BLaER1 (cell line): ENCODE data around the gene FUCA1.
"Not testable (repeated sequence)": the region's sequence is repeated elsewhere in the genome, so short reads cannot be mapped to it uniquely, and the experiment has no call there.

Source experiments
- H3K27ac ChIP-seq: shearing (Covaris generic); formaldehyde crosslinking; 2 replicates; pipeline ENCODE4 v1.8.1; 2022
- H3K27me3 ChIP-seq: shearing (Covaris generic); formaldehyde crosslinking; 2 replicates; pipeline ENCODE4 v1.8.1; 2022
- H3K36me3 ChIP-seq: shearing (Covaris generic); formaldehyde crosslinking; 2 replicates; pipeline ENCODE4 v1.8.1; 2022
- H3K4me1 ChIP-seq: shearing (Covaris generic); formaldehyde crosslinking; 2 replicates; pipeline ENCODE4 v1.8.1; 2022
- H3K4me2 ChIP-seq: shearing (Covaris generic); formaldehyde crosslinking; 2 replicates; pipeline ENCODE4 v1.8.1; 2022
- H3K4me3 ChIP-seq: shearing (Covaris generic); formaldehyde crosslinking; 2 replicates; pipeline ENCODE4 v1.8.1; 2022
- H3K9ac ChIP-seq: shearing (Covaris generic); formaldehyde crosslinking; 2 replicates; pipeline ENCODE4 v1.8.1; 2022
- H3K9me3 ChIP-seq: shearing (Covaris generic); formaldehyde crosslinking; 2 replicates; pipeline ENCODE4 v1.8.1; 2022
- H4K20me1 ChIP-seq: shearing (Covaris generic); formaldehyde crosslinking; 2 replicates; pipeline ENCODE4 v1.8.1; 2022
- Cebpa-rat ChIP-seq: shearing (Covaris generic); IDR thresholded peaks from 2 replicates; pipeline ENCODE4 v1.8.1; 2022

FUCA1 gene

GRCh38 chr1:23805025-23805424 is 63.1 kb downstream of the FUCA1 start:
- no peak overlapping the region for H3K4me3 ChIP-seq
- no peaks in the 10 kb centered on the region for H3K27me3 ChIP-seq
- no peak overlapping the region for H3K9ac ChIP-seq
- H3K36me3 ChIP-seq: peaks cover 42% of the 10 kb centered on the region; the same call in 1 of the 2 replicates
- TF ChIP-seq Cebpa-rat: no peak
- no peak overlapping the region for H3K27ac ChIP-seq
- peaks cover 17% of the 10 kb centered on the region for H3K4me1 ChIP-seq
- no peak overlapping the region for H3K4me2 ChIP-seq
- no peaks in the 10 kb centered on the region for H3K9me3 ChIP-seq
- H4K20me1 ChIP-seq: no peaks in the 10 kb centered on the region

GRCh38 chr1:23804183-23804835 is 63.8 kb downstream of the FUCA1 start:
- peaks cover 20% of the 10 kb centered on the region for H3K4me1 ChIP-seq
- no peaks in the 10 kb centered on the region for H3K9me3 ChIP-seq
- no peaks in the 10 kb centered on the region for H3K27me3 ChIP-seq
- no peak overlapping the region for H3K9ac ChIP-seq
- H3K4me2 ChIP-seq: no peak overlapping the region
- H3K36me3 ChIP-seq: peaks cover 42% of the 10 kb centered on the region; the same call in 1 of the 2 replicates
- no peak for TF ChIP-seq Cebpa-rat
- H4K20me1 ChIP-seq: 0 out of 2 replicates have a peak, but pooled peaks cover 4% of the 10 kb centered on the region
- H3K27ac ChIP-seq: no peak overlapping the region
- no peak overlapping the region for H3K4me3 ChIP-seq

- no peak overlapping the region for H3K27ac ChIP-seq
- H3K27me3 ChIP-seq: no peaks in the 10 kb centered on the region
- no peak for TF ChIP-seq Cebpa-rat
- H3K4me2 ChIP-seq: no peak overlapping the region
- H3K36me3 ChIP-seq: peaks cover 48% of the 10 kb centered on the region
- H3K9me3 ChIP-seq: no peaks in the 10 kb centered on the region
- H4K20me1 ChIP-seq: 0 out of 2 replicates have a peak, but pooled peaks cover 9% of the 10 kb centered on the region
- H3K9ac ChIP-seq: no peak overlapping the region
- H3K4me3 ChIP-seq: no peak overlapping the region
- peaks cover 26% of the 10 kb centered on the region for H3K4me1 ChIP-seq
These were observed 64.4 kb downstream of the FUCA1 start for GRCh38 chr1:23803674-23804073.

- H4K20me1 ChIP-seq, H3K9ac ChIP-seq, H3K4me2 ChIP-seq, H3K27me3 ChIP-seq, H3K9me3 ChIP-seq, H3K4me3 ChIP-seq, H3K27ac ChIP-seq: not testable (repeated sequence)
- peaks cover 49% of the 10 kb centered on the region for H3K36me3 ChIP-seq
- peaks cover 23% of the 10 kb centered on the region for H3K4me1 ChIP-seq
These were observed 65.2 kb downstream of the FUCA1 start for GRCh38 chr1:23802809-23803342.

GRCh38 chr1:23801876-23802275 is 66.2 kb downstream of the FUCA1 start:
- no peak for TF ChIP-seq Cebpa-rat
- Histone ChIP-seq H3K27me3 (no peaks in the 10 kb centered on the region), H3K4me2 (peak overlapping the region; percentile 96), H3K27ac (no peak overlapping the region), H3K9ac (peak overlapping the region; percentile 85; the same call in 1 of the 2 replicates), H3K36me3 (peaks cover 49% of the 10 kb centered on the region), H3K9me3 (no peaks in the 10 kb centered on the region), H3K4me3 (no peak overlapping the region), H3K4me1 (peaks cover 21% of the 10 kb centered on the region), H4K20me1 (0 out of 2 replicates have a peak, but pooled peaks cover 9% of the 10 kb centered on the region)

- H3K4me1 ChIP-seq: peaks cover 21% of the 10 kb centered on the region
- H4K20me1 ChIP-seq: 0 out of 2 replicates have a peak, but pooled peaks cover 9% of the 10 kb centered on the region
- H3K9me3 ChIP-seq: no peaks in the 10 kb centered on the region
- H3K4me3 ChIP-seq: peak overlapping the region; percentile 86
- peaks cover 49% of the 10 kb centered on the region for H3K36me3 ChIP-seq
- peak overlapping the region; percentile 96 for H3K4me2 ChIP-seq
- 0 out of 2 replicates have a peak, but pooled peaks have one; percentile 41 for TF ChIP-seq Cebpa-rat
- H3K9ac ChIP-seq: peak overlapping the region; percentile 85
- no peaks in the 10 kb centered on the region for H3K27me3 ChIP-seq
- peak overlapping the region; percentile 80 for H3K27ac ChIP-seq
These were observed 66.7 kb downstream of the FUCA1 start for GRCh38 chr1:23801338-23801748.

- H3K27me3 ChIP-seq: no peaks in the 10 kb centered on the region
- peak within 1 kb of the TSS; percentile 96 for H3K4me2 ChIP-seq
- H3K4me3 ChIP-seq: peak within 1 kb of the TSS; percentile 86
- 0 out of 2 replicates have a peak, but pooled peaks cover 9% of the 10 kb centered on the region for H4K20me1 ChIP-seq
- TF ChIP-seq Cebpa-rat: no peak
- H3K9me3 ChIP-seq: no peaks in the 10 kb centered on the region
- peaks cover 21% of the 10 kb centered on the region for H3K4me1 ChIP-seq
- peak within 1 kb of the TSS; percentile 85 for H3K9ac ChIP-seq
- peak within 1 kb of the TSS; percentile 80 for H3K27ac ChIP-seq
- peaks cover 52% of the 10 kb centered on the region for H3K36me3 ChIP-seq
These were observed 67.4 kb downstream of the FUCA1 start, which contains the start of gene GALE for GRCh38 chr1:23800400-23801337. Gene GALE, minus strand, starts transcription at chr1:23800754. Its CDS starts 1,747 bp downstream, at chr1:23799007.

- Histone ChIP-seq H3K9me3 (no peaks in the 10 kb centered on the region), H3K27me3 (no peaks in the 10 kb centered on the region), H3K9ac (peak overlapping the region; percentile 85), H4K20me1 (0 out of 2 replicates have a peak, but pooled peaks cover 9% of the 10 kb centered on the region), H3K36me3 (peaks cover 60% of the 10 kb centered on the region), H3K4me1 (peaks cover 21% of the 10 kb centered on the region), H3K4me3 (peak overlapping the region; percentile 86), H3K27ac (peak overlapping the region; percentile 72), H3K4me2 (peak overlapping the region; percentile 96)
- no peak for TF ChIP-seq Cebpa-rat
These were observed 68.3 kb downstream of the FUCA1 start for GRCh38 chr1:23799570-23800399.

- peaks cover 21% of the 10 kb centered on the region for H3K4me1 ChIP-seq
- H3K9me3 ChIP-seq: no peaks in the 10 kb centered on the region
- H4K20me1 ChIP-seq: 0 out of 2 replicates have a peak, but pooled peaks cover 9% of the 10 kb centered on the region
- H3K36me3 ChIP-seq: peaks cover 63% of the 10 kb centered on the region
- peak overlapping the region; percentile 85 for H3K9ac ChIP-seq
- no peak for TF ChIP-seq Cebpa-rat
- H3K4me2 ChIP-seq: peak overlapping the region; percentile 96
- H3K4me3 ChIP-seq: peak overlapping the region; percentile 86
- no peak overlapping the region for H3K27ac ChIP-seq
- no peaks in the 10 kb centered on the region for H3K27me3 ChIP-seq
These were observed 68.9 kb downstream of the FUCA1 start for GRCh38 chr1:23799255-23799569.
